ENCODE results near the gene WARS2.

DNA sequence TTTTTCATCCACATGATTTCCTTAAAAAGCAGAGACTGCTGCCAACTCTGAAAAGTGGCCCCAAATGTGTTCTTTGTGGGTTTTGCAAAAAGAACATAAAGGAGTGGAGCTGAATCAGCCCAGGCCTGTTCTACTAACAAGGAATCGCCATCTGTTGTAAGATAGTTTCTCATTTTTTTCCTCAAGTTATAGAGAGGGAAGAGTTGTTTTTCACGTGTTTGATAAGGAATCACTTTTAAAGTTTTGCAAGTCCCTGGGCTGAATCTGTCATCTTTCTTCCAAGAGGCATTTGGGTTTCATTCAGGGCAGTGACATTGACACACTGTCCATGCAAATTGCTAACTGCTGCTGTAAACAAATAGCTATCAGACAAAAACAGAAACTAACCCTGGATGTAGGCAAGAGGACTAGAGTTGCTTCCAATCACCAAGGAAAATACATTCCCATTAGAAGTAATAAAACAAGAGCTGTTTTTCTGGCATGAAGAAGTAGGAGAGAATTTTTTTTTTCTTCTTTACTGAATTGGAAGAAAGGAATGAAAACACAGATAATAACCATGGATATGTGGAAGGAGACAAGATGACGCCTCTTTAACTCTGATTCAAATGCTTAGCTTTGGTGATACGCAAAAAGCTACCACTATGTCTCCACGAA lies 93.5 kb downstream of the WARS2 start:
- TF ChIP-seq, protein P1, sequence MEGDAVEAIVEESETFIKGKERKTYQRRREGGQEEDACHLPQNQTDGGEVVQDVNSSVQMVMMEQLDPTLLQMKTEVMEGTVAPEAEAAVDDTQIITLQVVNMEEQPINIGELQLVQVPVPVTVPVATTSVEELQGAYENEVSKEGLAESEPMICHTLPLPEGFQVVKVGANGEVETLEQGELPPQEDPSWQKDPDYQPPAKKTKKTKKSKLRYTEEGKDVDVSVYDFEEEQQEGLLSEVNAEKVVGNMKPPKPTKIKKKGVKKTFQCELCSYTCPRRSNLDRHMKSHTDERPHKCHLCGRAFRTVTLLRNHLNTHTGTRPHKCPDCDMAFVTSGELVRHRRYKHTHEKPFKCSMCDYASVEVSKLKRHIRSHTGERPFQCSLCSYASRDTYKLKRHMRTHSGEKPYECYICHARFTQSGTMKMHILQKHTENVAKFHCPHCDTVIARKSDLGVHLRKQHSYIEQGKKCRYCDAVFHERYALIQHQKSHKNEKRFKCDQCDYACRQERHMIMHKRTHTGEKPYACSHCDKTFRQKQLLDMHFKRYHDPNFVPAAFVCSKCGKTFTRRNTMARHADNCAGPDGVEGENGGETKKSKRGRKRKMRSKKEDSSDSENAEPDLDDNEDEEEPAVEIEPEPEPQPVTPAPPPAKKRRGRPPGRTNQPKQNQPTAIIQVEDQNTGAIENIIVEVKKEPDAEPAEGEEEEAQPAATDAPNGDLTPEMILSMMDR (IDR thresholded peaks at IDR 0.05 in 4 of 5, conservative IDR thresholded peaks at IDR 0.05 in 1 of 5) = no peak
- no peak for TF ChIP-seq POLR2A (IDR thresholded peaks at IDR 0.05)

Data from gastrocnemius medialis (tissue), 4 donors.